GM12878 (cell line): ENCODE data around the gene PRMT7. TPM values are rescaled to one million over a fixed set of nuclear protein-coding genes. Genes with fewer than 3 reads are reported as not detected.

ENCODE experiments used
- ATAC-seq: fragments of 200-7000 bp; cut with Tn5 transposase; 3 replicates; pipeline ENCODE4 v1.9.1; 2020; ENCODE audit warnings: mild to moderate bottlenecking, moderate library complexity
- BruUV-seq: library from RNA; stranded (reverse); fragments of 400-500 nt; replicated peaks from 2 replicates; lab custom pipeline; 2021; lab: Mats Ljungman, UMichigan
- CTCF ChIA-PET: fragments of 300-600 bp; sonication (Branson Sonifier 250); formaldehyde crosslinking; extraction: SDS; loops from one replicate; lab custom pipeline; 2021; ENCODE audit warnings: inconsistent platforms; lab: Yijun Ruan, JAX
- POLR2A ChIA-PET: fragments of 350-600 bp; formaldehyde crosslinking; extraction: SDS; loops from one replicate; lab custom pipeline; 2021; ENCODE audit warnings: inconsistent platforms; lab: Charles Lee
- RAD21 ChIA-PET: fragments of 300-600 bp; sonication (Branson Sonifier 250); formaldehyde crosslinking; loops from one replicate; lab custom pipeline; 2023; ENCODE audit warnings: antibody characterized with exemption; ENCODE audit not compliant: unreplicated experiment; lab: Charles Lee
- SMC1A ChIA-PET: fragments of 300-600 bp; sonication (Branson Sonifier 250); formaldehyde crosslinking; loops from one replicate; lab custom pipeline; 2023; ENCODE audit not compliant: unreplicated experiment, uncharacterized antibody; lab: Charles Lee
- DNase-seq: peaks from one replicate; pipeline ENCODE4 v3.0.0-alpha.2; 2011; ENCODE audit warnings: low read depth, low spot score
- FAIRE-seq: peaks from 3 replicates; lab custom pipeline; 2011; peaks lifted over from hg19 to GRCh38; lab: Jason Lieb, UNC
- H2AFZ ChIP-seq: 2 replicates; pipeline ENCODE4 v1.6.0; 2011; ENCODE audit warnings: low read depth, low read length, control low read depth; ENCODE audit not compliant: control insufficient read depth
- H3K27ac ChIP-seq: 2 replicates; pipeline ENCODE4 v1.5.1; 2011; ENCODE audit warnings: control low read depth; ENCODE audit not compliant: control insufficient read depth, insufficient read depth
- H3K27me3 ChIP-seq, 2 experiments: replicated peaks in 1 of 2; 2 replicates each; pipeline versions ENCODE4 v1.6.0 to v1.6.1; 2011; ENCODE audit warnings: low read length in 1 of 2; ENCODE audit not compliant: control insufficient read depth in 2 of 2, insufficient read depth in 2 of 2
- H3K36me3 ChIP-seq, 2 experiments: 2 replicates each; pipeline ENCODE4 v1.5.1; 2011; ENCODE audit warnings: low read length in 1 of 2; ENCODE audit not compliant: control insufficient read depth in 2 of 2, insufficient read depth in 2 of 2
- H3K4me1 ChIP-seq: 2 replicates; pipeline ENCODE4 v1.6.1; 2011; ENCODE audit warnings: mild to moderate bottlenecking, low read length, moderate library complexity, mixed read lengths; ENCODE audit not compliant: control insufficient read depth, insufficient read depth
- H3K4me2 ChIP-seq: 2 replicates; pipeline ENCODE4 v1.6.0; 2011; ENCODE audit warnings: control low read depth; ENCODE audit not compliant: control insufficient read depth, insufficient read depth
- H3K4me3 ChIP-seq: fragments of 200-600 bp; sonication (generic); 2 replicates; pipeline ENCODE4 v1.5.1; 2016
- H3K79me2 ChIP-seq: 2 replicates; pipeline ENCODE4 v1.6.0; 2011; ENCODE audit warnings: low read length; ENCODE audit not compliant: control insufficient read depth, insufficient read depth
- H3K9ac ChIP-seq: 2 replicates; pipeline ENCODE4 v1.8.0; 2011; ENCODE audit warnings: low read length, control low read depth, mixed read lengths; ENCODE audit not compliant: control insufficient read depth, insufficient read depth
- H3K9me3 ChIP-seq: replicated peaks from 3 replicates; pipeline ENCODE4 v1.5.1; 2011; ENCODE audit warnings: mild to moderate bottlenecking, low read length; ENCODE audit not compliant: control insufficient read depth, insufficient read depth
- H4K20me1 ChIP-seq: 2 replicates; pipeline ENCODE4 v1.6.0; 2011; ENCODE audit not compliant: control insufficient read depth, insufficient read depth
- BRCA1 ChIP-seq: IDR thresholded peaks from 2 replicates; pipeline ENCODE4 v1.6.1; 2011; ENCODE audit warnings: low read depth, low read length, improper control_type of control experiment
- DPF2 ChIP-seq: fragments of 450-650 bp; IDR thresholded peaks from 2 replicates; pipeline ENCODE4 v1.6.1; 2017; ENCODE audit warnings: mild to moderate bottlenecking
- E2F8 ChIP-seq: fragments of 450-650 bp; IDR thresholded peaks from 2 replicates; pipeline ENCODE4 v1.6.1; 2018; ENCODE audit warnings: mild to moderate bottlenecking, low read depth, moderate library complexity; ENCODE audit not compliant: partially characterized antibody
- FOS ChIP-seq: IDR thresholded peaks from 3 replicates; pipeline ENCODE4 v1.6.1; 2011; ENCODE audit warnings: borderline replicate concordance; ENCODE audit not compliant: insufficient read length; ENCODE audit errors: extremely low read depth
- IRF3 ChIP-seq: fragments of 450-650 bp; IDR thresholded peaks from 2 replicates; pipeline ENCODE4 v1.6.1; 2014; ENCODE audit warnings: mild to moderate bottlenecking
- LARP7 ChIP-seq: fragments of 450-650 bp; IDR thresholded peaks from 2 replicates; pipeline ENCODE4 v1.6.1; 2017; ENCODE audit warnings: mild to moderate bottlenecking
- MTA3 ChIP-seq: IDR thresholded peaks from 2 replicates; pipeline ENCODE4 v1.6.1; 2012; ENCODE audit warnings: low read length, inconsistent platforms, borderline replicate concordance
- NFXL1 ChIP-seq: fragments of 450-650 bp; IDR thresholded peaks from 2 replicates; pipeline ENCODE4 v1.6.1; 2017; ENCODE audit warnings: antibody characterized with exemption, mild to moderate bottlenecking, borderline replicate concordance
- NR2F1 ChIP-seq: fragments of 450-650 bp; conservative IDR thresholded peaks from 2 replicates; pipeline ENCODE4 v1.6.1; 2017; ENCODE audit warnings: mild to moderate bottlenecking
- NRF1 ChIP-seq: conservative IDR thresholded peaks from 2 replicates; pipeline ENCODE4 v1.6.1; 2011; ENCODE audit warnings: mild to moderate bottlenecking, low read depth, low read length, improper control_type of control experiment
- STAT1 ChIP-seq: fragments of 450-650 bp; conservative IDR thresholded peaks from 2 replicates; pipeline ENCODE4 v1.6.1; 2014; ENCODE audit warnings: antibody characterized with exemption, mild to moderate bottlenecking
- TARDBP ChIP-seq: IDR thresholded peaks from 2 replicates; pipeline ENCODE4 v1.6.1; 2016; ENCODE audit warnings: borderline replicate concordance
- TBL1XR1 ChIP-seq: IDR thresholded peaks from 2 replicates; pipeline ENCODE4 v1.6.1; 2012; ENCODE audit warnings: low read depth, low read length, improper control_type of control experiment
- TCF12 ChIP-seq: IDR thresholded peaks from 2 replicates; pipeline ENCODE4 v1.6.1; 2011; ENCODE audit warnings: low read depth, mild to moderate bottlenecking, low read length
- ZNF622 ChIP-seq: fragments of 450-650 bp; IDR thresholded peaks from 2 replicates; pipeline ENCODE4 v1.6.1; 2017; ENCODE audit warnings: mild to moderate bottlenecking, inconsistent platforms
- WGBS: methylation state at CpG from one replicate; pipeline ENCODE4 v1.1.6; 2016; ENCODE audit warnings: low lambda C conversion rate; ENCODE audit not compliant: insufficient replicate concordance, insufficient coverage; ENCODE audit errors: missing lambda C conversion rate; 5-methylcytosine and 5-hydroxymethylcytosine counted together
- in situ Hi-C: fragments of 300-500 bp; cut with MboI; formaldehyde crosslinking; loops from 9 replicates; pipeline ENCODE4 v1.14.3; 2018; ENCODE audit warnings: mixed read lengths
- intact Hi-C: fragments of 100-400 bp; cut with micrococcal nuclease; formaldehyde crosslinking; loops from one replicate; pipeline ENCODE4 v1.14.2; 2022; ENCODE audit not compliant: unreplicated experiment
- polyA plus RNA-seq, 11 experiments: library from polyadenylated mRNA; depleted of rRNA in 4 of 11; unstranded in 6 of 11; stranded (reverse) in 5 of 11; fragments of >200 nt; fragmentation: Nextera tagmentation in 4 of 11; fragmentation: Illumina TruSeq in 1 of 11; extraction: Ambion mirVana in 4 of 11; extraction: Trizol in 1 of 11; gene quantifications; 1 replicate in 1 of 11; 2 replicates in 10 of 11; pipeline versions ENCODE4 v1.2.1 to v1.2.3, GENCODE V29; 2011 to 2016; ENCODE audit warnings: inconsistent platforms in 2 of 11, missing spikeins in 2 of 11, low read depth in 1 of 11
- total RNA-seq, 4 experiments: library from RNA; depleted of rRNA in 3 of 4; stranded (reverse); fragments of >200 nt in 3 of 4; fragmentation: Illumina TruSeq in 1 of 4; extraction: Trizol in 1 of 4; gene quantifications; 2 replicates each; pipeline versions ENCODE4 v1.2.1 to v1.2.3, GENCODE V29; 2013 to 2021

The PRMT7 gene
- total and polyA plus RNA-seq, 10 of the 15 experiments (the other 5 are each of a cell fraction or from before 2014, with no cell fraction given): 5.1 to 56.1 (median 42.0) TPM

DNA sequence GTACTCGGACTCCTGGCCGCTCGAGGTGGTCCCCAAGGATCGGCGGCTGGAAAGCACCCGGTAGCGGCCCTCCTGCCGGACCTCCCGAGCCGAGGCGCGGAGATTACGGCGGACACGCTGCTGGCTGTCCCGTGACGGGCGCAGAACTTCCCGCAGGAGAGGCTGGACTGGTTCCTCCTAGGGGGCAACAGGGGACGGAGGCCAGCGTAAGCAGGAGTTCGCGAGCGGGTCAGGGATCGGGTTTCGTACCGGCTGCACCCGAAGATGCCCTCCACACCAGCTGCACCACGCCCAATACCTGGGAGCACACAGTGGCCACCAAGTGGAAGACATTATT lies 414 bp upstream of the PRMT7 start:
- ChIA-PET POLR2A (interaction anchor here (1.0 to 3.8 kb wide), 12 partner anchors 9 to 52 kb away, joined by 3 to 20 read pairs (median 6); partner anchors contain the start of gene SLC7A6), RAD21 (interaction anchor here (0.8 to 2.2 kb wide), 11 partner anchors 9 to 160 kb away, joined by 3 to 52 read pairs (median 4); partner anchors contain the start of gene SLC7A6)
- BruUV-seq: TSS peak; percentile 80
- Histone ChIP-seq H3K27me3 (no peaks in the 10 kb centered on the region), H3K4me2 (peak overlapping the region; percentile 79), H3K27ac (peak overlapping the region; percentile 76), H3K9me3 (no peaks in the 10 kb centered on the region), H3K9ac (peak overlapping the region; percentile 74)
- intact Hi-C loops: loop anchor here (2.0 kb wide), 1 partner anchor 46 kb away; the partner anchor contains the start of gene SLC7A6
- WGBS: 0% methylated on average over 26 of the region's 29 CpGs
- in situ Hi-C loops: no loop called here
- no peak for FAIRE-seq
- TF ChIP-seq TCF12 (no peak), STAT1 (no peak), ZNF622 (no peak), MTA3 (no peak), BRCA1 (no peak), NFXL1 (no peak), LARP7 (peak; percentile 30; the same call in 1 of the 2 replicates)
- TF ChIP-seq, all 136 proteins: peak for 1
- SMC1A ChIA-PET: interaction anchor here (0.9 to 2.4 kb wide), 10 partner anchors 9 to 54 kb away, joined by 3 to 20 read pairs (median 8); partner anchors contain the start of gene SLC7A6
- CTCF ChIA-PET: interaction anchor here (0.9 to 2.4 kb wide), 8 partner anchors 9 to 47 kb away, joined by 3 to 60 read pairs (median 6); partner anchors contain the start of gene SLC7A6
- H4K20me1 ChIP-seq: no peaks in the 10 kb centered on the region
- ATAC-seq: peak; percentile 51
- H3K4me1 ChIP-seq: 0 out of 2 replicates have a peak, but pooled peaks cover 3% of the 10 kb centered on the region
- DNase-seq: no peak
- peak overlapping the region; percentile 95 for H2AFZ ChIP-seq
- H3K4me3 ChIP-seq: peak overlapping the region; percentile 95
- peaks cover 0 to 13% of the 10 kb centered on the region in 2 experiments; a peak in 2 of 4 replicates for H3K36me3 ChIP-seq
- H3K79me2 ChIP-seq: peaks cover 51% of the 10 kb centered on the region

DNA sequence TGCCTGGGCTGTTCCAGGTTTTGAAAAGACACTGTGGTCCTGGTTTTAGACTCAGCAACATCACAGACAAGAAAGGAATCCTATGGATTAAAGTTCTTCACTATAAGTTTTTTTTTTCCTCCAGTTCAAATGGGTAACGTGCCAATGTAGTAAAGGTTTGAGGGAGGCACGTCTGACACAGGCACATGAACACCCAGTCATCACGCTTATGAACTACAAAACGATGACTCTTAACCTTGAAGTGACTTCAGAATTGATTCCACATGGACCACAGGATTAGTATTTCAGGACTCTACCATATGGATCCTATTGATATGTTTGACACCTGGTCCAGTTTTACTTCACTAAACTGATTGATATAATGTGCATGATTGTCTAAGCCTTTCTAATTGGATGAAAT lies 2.3 kb downstream of the PRMT7 start:
- ChIA-PET CTCF (interaction anchor here (2.6 to 3.5 kb wide), 2 partner anchors 49 to 51 kb away, joined by 7 to 24 read pairs; partner anchors contain the start of gene SLC7A6), POLR2A (interaction anchor here (0.6 kb wide), 1 partner anchor 74 kb away, joined by 3 read pairs; no protein-coding TSS in a partner anchor), RAD21 (interaction anchor here (1.0 kb wide), 1 partner anchor 49 kb away, joined by 3 read pairs; the partner anchor contains the start of gene SLC7A6), SMC1A (no interaction called here)
- no peaks in the 10 kb centered on the region for H3K27me3 ChIP-seq
- H3K9ac ChIP-seq: no peak overlapping the region
- no peak overlapping the region for H3K4me3 ChIP-seq
- 89% methylated on average over 4 of the region's 4 CpGs for WGBS
- no peak for DNase-seq
- no peak overlapping the region for H3K4me2 ChIP-seq
- H3K36me3 ChIP-seq: peaks cover 4 to 15% of the 10 kb centered on the region in 2 experiments; a peak in 2 of 4 replicates
- H3K4me1 ChIP-seq: peaks cover 3% of the 10 kb centered on the region; the same call in 1 of the 2 replicates
- no peak for ATAC-seq
- in situ Hi-C loops (no loop called here), intact Hi-C loops (no loop called here)
- H4K20me1 ChIP-seq: no peaks in the 10 kb centered on the region
- no peaks in the 10 kb centered on the region for H3K9me3 ChIP-seq
- no peak for FAIRE-seq
- no peak overlapping the region for H3K27ac ChIP-seq
- no peak overlapping the region for H2AFZ ChIP-seq
- BruUV-seq: no TSS peak
- peaks cover 45% of the 10 kb centered on the region for H3K79me2 ChIP-seq
- TF ChIP-seq TARDBP: no peak
- no peak for TF ChIP-seq TBL1XR1
- no peak for TF ChIP-seq FOS
- no peak for TF ChIP-seq IRF3
- no peak for TF ChIP-seq E2F8
- no peak for TF ChIP-seq DPF2
- no peak for TF ChIP-seq NR2F1
- no peak for TF ChIP-seq NRF1
